Endothelial cell of umbilical vein (primary cell): Measurements from ENCODE around the gene CCRL2. TPM values are rescaled to one million over a fixed set of nuclear protein-coding genes. Genes with fewer than 3 reads are reported as not detected.

Experiments used
- BruUV-seq: library from RNA; stranded (reverse); fragments of 400-500 nt; replicated peaks from 2 replicates; lab custom pipeline; 2021; lab: Mats Ljungman, UMichigan
- CTCF ChIA-PET: fragments of 300-600, 350-600 bp; sonication (Branson Sonifier 250); formaldehyde crosslinking; loops from one replicate; lab custom pipeline; 2021; ENCODE audit warnings: antibody characterized with exemption, inconsistent platforms; lab: Charles Lee
- POLR2A ChIA-PET: fragments of 300-600, 350-600 bp; sonication (Branson Sonifier 250); formaldehyde crosslinking; loops from one replicate; lab custom pipeline; 2021; ENCODE audit warnings: antibody characterized with exemption, inconsistent platforms; lab: Charles Lee
- DNase-seq: peaks from one replicate; pipeline ENCODE4 v3.0.0-alpha.2; 2011; ENCODE audit warnings: low read depth, low spot score
- FAIRE-seq: peaks from 2 replicates; lab custom pipeline; 2011; peaks lifted over from hg19 to GRCh38; lab: Jason Lieb, UNC
- H2AFZ ChIP-seq: 2 replicates; pipeline ENCODE4 v1.6.0; 2012; ENCODE audit warnings: low read depth, low read length, control low read depth, inconsistent platforms
- H3K27ac ChIP-seq: 2 replicates; pipeline ENCODE4 v1.5.1; 2011; ENCODE audit warnings: low read depth, mild to moderate bottlenecking, control low read depth, low read length, moderate library complexity; ENCODE audit not compliant: insufficient read depth
- H3K27me3 ChIP-seq, 2 experiments: 2 replicates each; pipeline versions ENCODE4 v1.6.0 to v1.6.1; 2011; ENCODE audit warnings: low read length in 2 of 2, mixed read lengths in 1 of 2; ENCODE audit not compliant: control insufficient read depth in 2 of 2, insufficient read depth in 2 of 2
- H3K36me3 ChIP-seq, 2 experiments: 2 replicates in 1 of 2; 3 replicates in 1 of 2; pipeline ENCODE4 v1.5.1; 2011; ENCODE audit warnings: low read length in 2 of 2, mild to moderate bottlenecking in 1 of 2, moderate library complexity in 1 of 2; ENCODE audit not compliant: control insufficient read depth in 2 of 2, insufficient read depth in 2 of 2; ENCODE audit errors: extremely low read depth in 1 of 2
- H3K4me1 ChIP-seq: 3 replicates; pipeline ENCODE4 v1.5.1; 2011; ENCODE audit warnings: mild to moderate bottlenecking, low read length; ENCODE audit not compliant: control insufficient read depth, insufficient read depth; ENCODE audit errors: extremely low read depth
- H3K4me2 ChIP-seq: 2 replicates; pipeline ENCODE4 v1.6.1; 2011; ENCODE audit warnings: low read length, control low read depth, mixed read lengths; ENCODE audit not compliant: insufficient read depth
- H3K4me3 ChIP-seq, 3 experiments: fragments of 200-600 bp in 1 of 3; sonication (generic), shearing (Covaris generic) in 1 of 3; replicated peaks in 1 of 3; 2 replicates each; pipeline ENCODE4 v1.5.1; 2011 to 2016; ENCODE audit warnings: control low read depth in 3 of 3, low read length in 3 of 3, mild to moderate bottlenecking in 2 of 3, inconsistent platforms in 1 of 3, low read depth in 1 of 3, moderate library complexity in 1 of 3; ENCODE audit not compliant: insufficient read depth in 1 of 3
- H3K79me2 ChIP-seq: 2 replicates; pipeline ENCODE4 v1.6.0; 2012; ENCODE audit warnings: low read length, inconsistent platforms; ENCODE audit not compliant: control insufficient read depth, insufficient read depth
- H3K9ac ChIP-seq: replicated peaks from 2 replicates; pipeline ENCODE3; 2011; ENCODE audit warnings: low read length, control low read depth; ENCODE audit not compliant: insufficient read depth; ENCODE audit errors: extremely low read depth
- H3K9me1 ChIP-seq: replicated peaks from 3 replicates; pipeline ENCODE4 v1.6.0; 2011; ENCODE audit warnings: mild to moderate bottlenecking, low read length; ENCODE audit not compliant: control insufficient read depth, insufficient read depth; ENCODE audit errors: extremely low read depth
- H3K9me3 ChIP-seq: replicated peaks from 2 replicates; pipeline ENCODE4 v1.5.1; 2012; ENCODE audit warnings: low read length, inconsistent platforms; ENCODE audit not compliant: control insufficient read depth, insufficient read depth
- H4K20me1 ChIP-seq: replicated peaks from 2 replicates; pipeline ENCODE3; 2011; ENCODE audit warnings: mild to moderate bottlenecking, low read length; ENCODE audit not compliant: control insufficient read depth, insufficient read depth; ENCODE audit errors: extremely low read depth
- EZH2 ChIP-seq: IDR thresholded peaks from 2 replicates; pipeline ENCODE4 v1.6.1; 2012; ENCODE audit warnings: borderline replicate concordance, low read depth, mild to moderate bottlenecking, moderate library complexity, low read length, inconsistent platforms; ENCODE audit not compliant: severe bottlenecking
- FOS ChIP-seq: IDR thresholded peaks from 2 replicates; pipeline ENCODE4 v1.6.1; 2011; ENCODE audit warnings: mild to moderate bottlenecking, low read length, moderate library complexity, borderline replicate concordance; ENCODE audit not compliant: insufficient read depth
- GATA2 ChIP-seq: IDR thresholded peaks from 2 replicates; pipeline ENCODE4 v1.7.0; 2011; ENCODE audit warnings: low read depth, mild to moderate bottlenecking, moderate library complexity, mixed read lengths, low read length; ENCODE audit not compliant: insufficient read length, insufficient read depth
- JUN ChIP-seq: IDR thresholded peaks from 2 replicates; pipeline ENCODE4 v1.6.1; 2011; ENCODE audit warnings: borderline replicate concordance, low read depth; ENCODE audit not compliant: insufficient read length, insufficient read depth
- MYC ChIP-seq: IDR thresholded peaks from one replicate; pipeline ENCODE4 v1.6.1; 2011; ENCODE audit warnings: mild to moderate bottlenecking, low read depth, low read length
- POLR2A ChIP-seq: IDR thresholded peaks from 2 replicates; pipeline ENCODE4 v1.6.1; 2012; ENCODE audit warnings: low read depth, mild to moderate bottlenecking, control low read depth, low read length
- POLR2AphosphoS5 ChIP-seq: IDR thresholded peaks from 2 replicates; pipeline ENCODE4 v1.6.1; 2012; ENCODE audit warnings: low read depth, mild to moderate bottlenecking, control low read depth, low read length, moderate library complexity; ENCODE audit not compliant: insufficient read depth
- dilution Hi-C: fragments of 300-500 bp; cut with MboI; formaldehyde crosslinking; loops from one replicate; pipeline ENCODE4 v1.15.0; 2019; ENCODE audit warnings: low sequenced_read_pairs; ENCODE audit not compliant: extremely low pct_ligation_motif_present
- intact Hi-C: fragments of 100-400 bp; cut with micrococcal nuclease; formaldehyde crosslinking; loops from one replicate; pipeline ENCODE4 v1.10.0; 2022
- polyA plus RNA-seq, 4 experiments: library from polyadenylated mRNA; depleted of rRNA in 3 of 4; stranded (reverse) in 3 of 4; unstranded in 1 of 4; fragments of >200 nt; gene quantifications; 2 replicates each; pipeline versions ENCODE4 v1.2.1 to v1.2.3, GENCODE V29; 2011 to 2012; ENCODE audit warnings: missing spikeins in 1 of 4
- total RNA-seq: library from RNA; stranded (reverse); gene quantifications from 2 replicates; pipeline ENCODE4 v1.2.3, GENCODE V29; 2021
- TF ChIP-seq, protein P1 (sequence below), 2 donors: IDR thresholded peaks; 1 replicate in 1 of 2; 2 replicates in 1 of 2; pipeline ENCODE4 v1.5.1; 2011; ENCODE audit warnings: low read length in 2 of 2, mild to moderate bottlenecking in 2 of 2, moderate library complexity in 2 of 2, control low read depth in 1 of 2, inconsistent platforms in 1 of 2, low read depth in 1 of 2; ENCODE audit not compliant: insufficient read depth in 1 of 2; ENCODE audit errors: extremely low read depth in 1 of 2
- TF ChIP-seq, protein P2 (sequence below): IDR thresholded peaks from 2 replicates; pipeline ENCODE4 v1.6.1; 2011; ENCODE audit not compliant: insufficient read depth, insufficient read length

CCRL2 gene
- total and polyA plus RNA-seq, 2 donors (not counting 3 experiments of a cell fraction or from before 2014, with no cell fraction given) = 6.4 to 6.6 TPM

DNA sequence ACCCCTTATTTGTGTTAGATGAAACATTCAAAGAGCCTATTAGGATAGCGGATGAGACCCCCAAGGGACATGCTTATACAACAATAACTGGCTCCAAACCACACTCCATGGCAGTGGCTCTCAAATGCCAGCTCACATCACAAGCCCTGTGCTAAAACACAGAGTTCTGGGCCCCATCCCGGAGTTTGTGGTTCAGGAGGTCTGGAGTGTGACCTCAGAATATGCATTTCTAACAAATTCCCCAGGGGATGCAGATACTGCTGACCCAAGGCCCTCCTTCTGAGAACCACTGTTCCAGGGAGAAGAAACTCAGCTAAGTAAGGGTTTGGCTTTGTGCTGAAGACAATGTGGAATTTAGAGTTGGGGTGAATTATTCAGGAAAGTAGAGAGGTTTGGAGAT, 3.6 kb downstream of the CCRL2 start:
- DNase-seq = no peak

More for the DNA sequence above, 3.6 kb downstream of the CCRL2 start:
- intact Hi-C loops (loop anchor here (5.0 kb wide), 1 partner anchor 413 kb away; the partner anchor contains the start of gene FYCO1), dilution Hi-C loops (no loop called here)
- no peak overlapping the region for H3K9ac ChIP-seq
- no peak overlapping the region for H2AFZ ChIP-seq
- TF ChIP-seq POLR2A (no peak), EZH2 (no peak), GATA2 (no peak), JUN (no peak), FOS (no peak), POLR2AphosphoS5 (no peak), MYC (no peak)
- TF ChIP-seq, protein P1, sequence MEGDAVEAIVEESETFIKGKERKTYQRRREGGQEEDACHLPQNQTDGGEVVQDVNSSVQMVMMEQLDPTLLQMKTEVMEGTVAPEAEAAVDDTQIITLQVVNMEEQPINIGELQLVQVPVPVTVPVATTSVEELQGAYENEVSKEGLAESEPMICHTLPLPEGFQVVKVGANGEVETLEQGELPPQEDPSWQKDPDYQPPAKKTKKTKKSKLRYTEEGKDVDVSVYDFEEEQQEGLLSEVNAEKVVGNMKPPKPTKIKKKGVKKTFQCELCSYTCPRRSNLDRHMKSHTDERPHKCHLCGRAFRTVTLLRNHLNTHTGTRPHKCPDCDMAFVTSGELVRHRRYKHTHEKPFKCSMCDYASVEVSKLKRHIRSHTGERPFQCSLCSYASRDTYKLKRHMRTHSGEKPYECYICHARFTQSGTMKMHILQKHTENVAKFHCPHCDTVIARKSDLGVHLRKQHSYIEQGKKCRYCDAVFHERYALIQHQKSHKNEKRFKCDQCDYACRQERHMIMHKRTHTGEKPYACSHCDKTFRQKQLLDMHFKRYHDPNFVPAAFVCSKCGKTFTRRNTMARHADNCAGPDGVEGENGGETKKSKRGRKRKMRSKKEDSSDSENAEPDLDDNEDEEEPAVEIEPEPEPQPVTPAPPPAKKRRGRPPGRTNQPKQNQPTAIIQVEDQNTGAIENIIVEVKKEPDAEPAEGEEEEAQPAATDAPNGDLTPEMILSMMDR (IDR thresholded peaks at IDR 0.05; ENCODE audit: extremely low read depth in 1 of 2, insufficient read depth in 1 of 2, low read depth in 1 of 2, low read length in 2 of 2) = no peak
- TF ChIP-seq, protein P2, sequence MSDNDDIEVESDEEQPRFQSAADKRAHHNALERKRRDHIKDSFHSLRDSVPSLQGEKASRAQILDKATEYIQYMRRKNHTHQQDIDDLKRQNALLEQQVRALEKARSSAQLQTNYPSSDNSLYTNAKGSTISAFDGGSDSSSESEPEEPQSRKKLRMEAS = no peak
- H3K36me3 ChIP-seq = no peaks in the 10 kb centered on the region
- no peak overlapping the region for H3K4me2 ChIP-seq
- no TSS peak for BruUV-seq
- FAIRE-seq = no peak
- H3K4me1 ChIP-seq = peaks cover 54% of the 10 kb centered on the region
- H3K27ac ChIP-seq = no peak overlapping the region
- no peaks in the 10 kb centered on the region for H3K9me1 ChIP-seq
- no peaks in the 10 kb centered on the region for H3K9me3 ChIP-seq
- POLR2A ChIA-PET = no interaction called here
- H3K79me2 ChIP-seq = no peaks in the 10 kb centered on the region
- no peaks in the 10 kb centered on the region for H4K20me1 ChIP-seq
- no peak overlapping the region for H3K4me3 ChIP-seq
- CTCF ChIA-PET = interaction anchor here (0.8 to 0.9 kb wide), 2 partner anchors 32 to 47 kb away, joined by 3 read pairs; no protein-coding TSS in a partner anchor
- no peaks in the 10 kb centered on the region for H3K27me3 ChIP-seq
